Measurements from ENCODE around the gene INF2.
"Not testable (repeated sequence)": the region's sequence is repeated elsewhere in the genome, so short reads cannot be mapped to it uniquely, and the experiment has no call there.

Gene INF2

GRCh38 chr14:104657101-104657524, 32.3 kb upstream of the INF2 start:
- no peak for DNase-seq (ENCODE audit: low spot score)

- no peak for DNase-seq (ENCODE audit: low spot score)
Measured at GRCh38 chr14:104657563-104658324, 31.7 kb upstream of the INF2 start.

GRCh38 chr14:104658325-104658712, 31.1 kb upstream of the INF2 start:
- no peak for DNase-seq (ENCODE audit: low spot score)

- DNase-seq (ENCODE audit: low spot score): no peak
Measured at GRCh38 chr14:104659146-104659545, 30.3 kb upstream of the INF2 start.

GRCh38 chr14:104659764-104660523, 29.5 kb upstream of the INF2 start:
- DNase-seq (ENCODE audit: low spot score): no peak

GRCh38 chr14:104660597-104660996, 28.8 kb upstream of the INF2 start:
- no peak for DNase-seq (ENCODE audit: low spot score)

- DNase-seq (ENCODE audit: low spot score): no peak
Measured at GRCh38 chr14:104661086-104661485, 28.3 kb upstream of the INF2 start.

GRCh38 chr14:104661528-104662157, 27.8 kb upstream of the INF2 start:
- not testable (repeated sequence) for DNase-seq (ENCODE audit: low spot score)

GRCh38 chr14:104662472-104662871, 26.9 kb upstream of the INF2 start:
- not testable (repeated sequence) for DNase-seq (ENCODE audit: low spot score)

- no peak for DNase-seq (ENCODE audit: low spot score)
Measured at GRCh38 chr14:104664107-104664506, 25.3 kb upstream of the INF2 start.

- DNase-seq (ENCODE audit: low spot score): no peak
Measured at GRCh38 chr14:104664588-104664987, 24.8 kb upstream of the INF2 start.

GRCh38 chr14:104665114-104665656, 24.2 kb upstream of the INF2 start:
- DNase-seq (ENCODE audit: low spot score): no peak

GRCh38 chr14:104665657-104666522, 23.5 kb upstream of the INF2 start:
- DNase-seq (ENCODE audit: low spot score): no peak

- not testable (repeated sequence) for DNase-seq (ENCODE audit: low spot score)
Measured at GRCh38 chr14:104666523-104666895, 22.9 kb upstream of the INF2 start.

- DNase-seq (ENCODE audit: low spot score): no peak
Measured at GRCh38 chr14:104666981-104667380, 22.4 kb upstream of the INF2 start.

- DNase-seq (ENCODE audit: low spot score): no peak
Measured at GRCh38 chr14:104669697-104670096, 19.7 kb upstream of the INF2 start.

- not testable (repeated sequence) for DNase-seq (ENCODE audit: low spot score)
Measured at GRCh38 chr14:104671330-104671977, 18.0 kb upstream of the INF2 start.

GRCh38 chr14:104672119-104672518, 17.3 kb upstream of the INF2 start:
- not testable (repeated sequence) for DNase-seq (ENCODE audit: low spot score)

GRCh38 chr14:104673481-104673880, 15.9 kb upstream of the INF2 start:
- DNase-seq (ENCODE audit: low spot score): no peak

GRCh38 chr14:104675447-104675846, 14.0 kb upstream of the INF2 start:
- no peak for DNase-seq (ENCODE audit: low spot score)
